GM11168 (cell line): ENCODE data around the gene GSTM2.

Source experiments
- in situ Hi-C: fragments of 300-500 bp; cut with MboI; formaldehyde crosslinking; loops from one replicate; pipeline ENCODE4 v1.12.0; 2022; ENCODE audit warnings: low sequenced_read_pairs; ENCODE audit not compliant: unreplicated experiment

Gene GSTM2

DNA sequence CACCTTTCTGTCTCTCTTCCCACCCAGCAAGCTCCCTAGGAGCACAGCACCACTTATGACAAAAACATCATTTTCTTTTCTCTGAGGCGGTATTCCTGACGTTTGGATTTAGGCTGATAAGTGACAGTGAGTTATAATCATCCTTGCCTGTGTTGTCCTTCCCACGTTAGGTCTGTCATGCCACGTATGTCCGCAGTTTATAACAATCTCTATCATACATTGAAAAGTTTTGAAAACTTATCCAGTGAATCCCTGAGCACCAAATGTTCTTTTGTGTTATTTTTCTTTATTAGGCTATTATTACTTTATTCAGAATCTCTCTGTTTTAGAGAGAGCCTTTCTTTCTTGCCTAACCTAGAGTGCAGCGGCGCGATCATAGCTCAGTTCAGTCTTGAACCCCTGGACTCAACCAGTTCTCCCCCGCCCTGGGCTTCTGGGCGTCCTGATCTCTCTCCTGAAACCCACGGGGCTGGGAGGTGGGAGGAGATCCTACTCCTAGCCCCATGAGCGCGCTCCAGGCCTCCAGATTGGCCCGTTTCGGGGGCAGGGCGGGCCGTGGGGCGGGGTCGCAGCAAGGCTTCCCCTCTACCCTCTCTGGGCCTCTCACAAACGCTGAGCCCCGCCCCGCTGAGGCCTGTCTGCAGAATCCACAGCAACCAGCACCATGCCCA is at the start of gene GSTM2:
GSTM2 (plus strand) TSS at position 606 of the 671 bp plus-strand sequence; CDS start at position 665, 59 bp downstream.
- in situ Hi-C loops: loop anchor here (10.0 kb wide), 1 partner anchor 47 kb away; the partner anchor contains the start of gene GSTM5

DNA sequence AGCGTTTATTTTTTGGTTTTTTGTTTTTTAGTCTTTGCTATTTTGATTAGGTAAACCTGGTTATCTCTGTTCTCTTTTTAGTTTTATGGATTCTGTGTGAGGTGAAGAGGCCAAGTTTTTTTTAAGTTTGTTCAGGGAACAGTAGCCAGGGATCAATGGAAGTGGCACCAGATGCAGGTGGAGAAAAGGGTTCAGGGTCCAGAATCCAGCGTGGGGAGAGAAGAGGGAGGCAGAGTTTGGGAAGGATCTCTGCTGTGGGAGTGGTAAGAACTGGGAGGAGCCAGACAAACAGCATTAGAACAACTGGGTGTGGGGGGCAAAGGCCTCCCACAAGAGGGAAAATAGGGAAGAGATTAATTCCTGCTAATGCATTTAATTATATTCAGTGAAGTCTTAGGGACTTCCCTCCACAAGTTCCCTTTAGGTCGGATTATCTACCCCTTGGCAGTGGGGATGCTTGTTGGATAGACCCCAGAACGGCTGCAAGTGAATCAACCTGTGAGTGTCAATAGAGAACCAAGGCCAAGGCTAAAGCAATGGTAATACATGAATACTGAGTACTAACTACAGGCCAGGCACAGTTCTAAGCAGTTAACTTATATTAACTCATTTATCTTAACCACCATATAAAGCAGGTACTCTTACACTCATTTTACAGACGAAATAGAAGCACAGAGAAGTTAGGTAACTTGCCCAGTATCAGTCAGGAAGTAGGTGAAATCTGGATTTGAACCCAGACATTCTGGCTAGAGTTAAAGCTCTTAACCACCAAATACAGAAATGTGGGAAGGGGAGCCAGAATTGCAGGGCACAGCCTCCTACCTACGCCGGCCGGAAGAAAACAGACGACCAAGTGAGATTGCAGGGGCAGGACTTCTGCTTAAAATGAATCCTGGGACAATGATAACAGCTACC is 48.9 kb upstream of the GSTM2 start:
- in situ Hi-C loops: no loop called here

DNA sequence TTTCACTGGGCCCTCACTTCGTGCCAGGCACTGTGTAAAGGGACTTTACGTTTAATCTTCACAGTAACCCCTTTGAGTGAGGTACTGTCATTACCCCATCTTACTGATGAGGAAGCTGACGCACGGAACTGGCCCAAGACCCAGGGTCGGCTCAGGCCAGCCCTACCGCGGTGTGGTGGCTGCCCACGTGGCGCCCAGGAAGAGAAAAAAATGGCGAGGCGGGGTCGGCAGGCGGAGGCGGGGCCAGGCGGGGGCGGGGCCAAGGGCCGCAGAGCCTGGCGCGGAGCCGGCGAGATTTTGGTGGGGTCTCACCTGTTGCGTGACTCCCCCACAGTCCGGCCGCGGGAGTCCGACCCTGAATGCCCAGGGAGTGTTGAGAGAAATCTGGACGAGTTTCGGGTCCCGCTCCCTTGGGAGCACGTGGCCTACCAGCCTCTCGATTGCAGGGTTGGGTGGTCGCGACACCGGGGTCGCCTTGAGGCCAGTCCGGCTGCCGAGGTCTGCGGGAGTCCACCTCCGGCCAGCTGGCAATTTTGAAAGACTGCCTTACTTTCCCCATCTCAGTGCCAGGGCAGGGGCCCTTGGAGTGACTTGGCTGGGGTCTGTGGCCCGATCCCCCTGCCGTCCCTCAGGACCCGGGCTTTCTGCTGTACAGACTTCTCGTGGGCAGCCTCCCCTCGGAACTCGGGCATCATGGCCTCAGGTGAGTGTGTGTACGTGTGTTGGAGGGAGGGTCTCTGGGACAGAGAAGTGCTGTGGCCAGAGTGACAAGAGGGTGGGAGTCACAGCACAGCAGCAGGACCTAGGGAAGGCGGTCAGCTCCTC is 48.1 kb upstream of the GSTM2 start, which contains the start of the genes AMPD2 and GNAT2:
AMPD2 (plus strand) TSS at position 262 of the 825 bp plus-strand sequence. CDS start 1,339 bp downstream, outside the sequence.
GNAT2 (minus strand) TSS at position 41 of the 825 bp plus-strand sequence. CDS start 6,746 bp downstream, outside the sequence.
- in situ Hi-C loops: no loop called here

DNA sequence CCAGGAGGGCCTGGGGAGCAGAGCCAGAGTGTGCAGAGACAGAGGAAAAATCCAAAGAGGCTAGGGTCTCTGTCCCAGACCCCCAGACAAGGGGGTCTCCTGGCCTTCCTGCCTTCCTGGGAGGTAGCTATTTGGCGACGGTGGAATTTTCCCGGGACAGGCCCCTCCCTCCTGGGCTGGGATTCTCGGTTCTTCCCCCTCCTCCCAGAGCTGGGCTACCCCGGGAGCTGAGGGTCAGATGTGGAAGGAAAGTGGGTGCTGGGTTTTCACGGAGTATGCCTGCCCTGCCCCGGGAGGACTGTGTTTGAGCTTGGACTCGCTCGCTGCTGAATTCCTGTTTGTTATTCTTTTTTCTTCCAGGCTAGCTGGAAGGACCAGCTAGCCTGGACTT is 47.5 kb upstream of the GSTM2 start:
- in situ Hi-C loops: no loop called here

DNA sequence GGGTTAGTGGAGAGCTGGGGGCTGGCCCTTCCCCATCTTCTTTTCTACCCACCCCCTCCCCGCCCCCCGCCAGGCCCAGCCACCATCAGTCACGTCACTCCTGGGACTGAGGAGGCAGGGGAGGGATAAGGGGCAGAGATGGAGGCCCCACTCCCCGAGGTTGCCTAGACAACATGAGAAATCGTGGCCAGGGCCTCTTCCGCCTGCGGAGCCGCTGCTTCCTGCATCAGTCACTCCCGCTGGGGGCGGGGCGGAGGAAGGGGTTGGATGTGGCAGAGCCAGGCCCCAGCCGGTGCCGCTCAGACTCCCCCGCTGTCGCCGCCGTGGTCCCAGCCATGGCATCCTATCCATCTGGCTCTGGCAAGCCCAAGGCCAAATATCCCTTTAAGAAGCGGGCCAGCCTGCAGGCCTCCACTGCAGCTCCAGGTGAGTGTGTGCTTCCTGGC is 47.0 kb upstream of the GSTM2 start:
- in situ Hi-C loops: no loop called here

DNA sequence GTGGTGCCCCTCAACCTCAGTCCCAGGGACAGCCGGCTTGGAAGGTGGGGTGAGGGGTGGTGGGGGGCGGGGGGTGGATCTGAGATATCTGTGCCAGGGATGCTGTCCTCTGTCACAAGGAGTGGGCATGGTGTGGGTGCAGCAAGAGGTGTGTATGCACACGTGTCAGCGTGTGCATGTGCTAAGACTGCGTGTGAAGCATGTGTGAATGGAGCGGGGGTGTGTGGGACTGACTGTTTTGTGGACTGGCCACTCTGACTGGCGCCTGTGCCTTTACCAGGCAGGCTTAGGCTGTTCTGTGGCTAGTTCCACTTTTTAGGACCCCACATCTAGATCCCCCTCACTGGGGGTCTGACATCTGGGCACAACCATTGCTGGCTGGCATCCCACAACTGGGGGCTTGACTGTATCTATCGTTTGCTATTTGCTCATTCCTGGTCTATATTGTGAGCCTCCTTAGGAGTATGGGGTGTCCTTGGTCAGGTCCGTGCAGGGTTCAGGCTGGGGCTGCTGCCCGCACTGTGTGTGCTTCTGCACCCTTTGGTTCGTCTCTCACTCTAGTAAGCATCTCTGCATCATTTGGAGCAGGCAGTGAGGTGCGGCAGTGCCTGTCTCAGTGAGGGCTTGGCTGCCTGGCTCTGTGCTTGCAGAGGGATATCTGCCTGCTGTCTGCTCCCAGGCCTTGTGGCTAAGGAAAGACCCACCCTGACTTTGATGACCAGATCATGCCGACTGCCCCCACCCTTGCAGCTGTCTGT is 46.3 kb upstream of the GSTM2 start:
- in situ Hi-C loops: no loop called here

DNA sequence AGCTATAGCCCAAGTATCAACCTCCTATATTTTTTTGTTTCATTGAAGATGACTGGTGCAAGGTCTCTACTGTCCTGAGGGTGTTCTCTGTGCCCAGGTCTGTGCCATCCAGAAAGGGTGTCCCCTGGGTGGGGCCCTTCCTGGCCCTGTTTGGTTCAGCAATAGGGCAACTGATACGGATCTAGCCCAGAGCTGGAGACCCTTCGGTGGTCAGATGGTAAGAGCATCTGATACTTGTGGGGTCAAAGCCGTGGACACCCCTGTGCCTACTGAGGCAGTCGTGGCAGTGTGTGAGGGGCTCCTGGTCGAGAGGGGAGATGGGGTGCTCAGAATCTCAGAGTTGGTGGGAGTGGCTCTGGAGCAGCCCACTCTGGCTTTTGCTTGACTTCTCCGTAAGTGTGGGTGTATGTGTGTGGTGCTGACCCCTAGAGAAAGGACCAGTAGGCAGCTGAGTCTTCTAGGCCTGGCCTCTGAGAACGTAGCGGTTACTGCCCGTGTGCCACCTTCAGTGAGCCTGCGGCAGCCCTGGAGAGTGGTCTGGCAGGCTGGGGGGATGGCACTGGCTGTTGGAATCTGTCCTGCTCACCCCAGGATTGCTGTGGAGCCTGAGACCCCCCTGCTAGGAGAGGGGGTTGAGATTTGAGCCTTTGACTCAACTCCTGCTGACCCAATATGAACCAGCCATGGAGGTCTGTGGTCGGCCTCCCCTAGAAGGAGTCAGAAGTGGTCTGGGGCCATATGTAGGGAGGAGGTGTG is 45.5 kb upstream of the GSTM2 start:
- in situ Hi-C loops: no loop called here

DNA sequence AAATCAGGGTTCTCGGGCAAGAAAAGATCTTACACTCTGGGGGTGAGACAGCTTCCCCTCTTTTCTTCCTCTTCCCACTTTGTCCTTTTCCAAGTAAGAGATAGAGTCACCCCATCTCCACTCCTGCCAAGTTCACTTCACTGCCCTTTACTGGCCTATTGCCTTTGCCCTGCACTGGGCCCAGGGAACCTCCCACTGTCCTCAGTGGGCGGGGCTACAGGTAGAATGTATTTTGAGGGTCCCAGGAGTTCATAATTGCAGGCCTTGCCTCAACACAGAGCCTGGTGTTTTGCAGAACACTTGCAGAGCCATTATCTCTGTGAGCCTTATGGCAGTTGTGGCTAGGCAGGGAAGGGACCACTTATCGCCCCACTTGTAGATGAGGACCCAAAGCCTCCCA is 45.0 kb upstream of the GSTM2 start:
- in situ Hi-C loops: no loop called here

DNA sequence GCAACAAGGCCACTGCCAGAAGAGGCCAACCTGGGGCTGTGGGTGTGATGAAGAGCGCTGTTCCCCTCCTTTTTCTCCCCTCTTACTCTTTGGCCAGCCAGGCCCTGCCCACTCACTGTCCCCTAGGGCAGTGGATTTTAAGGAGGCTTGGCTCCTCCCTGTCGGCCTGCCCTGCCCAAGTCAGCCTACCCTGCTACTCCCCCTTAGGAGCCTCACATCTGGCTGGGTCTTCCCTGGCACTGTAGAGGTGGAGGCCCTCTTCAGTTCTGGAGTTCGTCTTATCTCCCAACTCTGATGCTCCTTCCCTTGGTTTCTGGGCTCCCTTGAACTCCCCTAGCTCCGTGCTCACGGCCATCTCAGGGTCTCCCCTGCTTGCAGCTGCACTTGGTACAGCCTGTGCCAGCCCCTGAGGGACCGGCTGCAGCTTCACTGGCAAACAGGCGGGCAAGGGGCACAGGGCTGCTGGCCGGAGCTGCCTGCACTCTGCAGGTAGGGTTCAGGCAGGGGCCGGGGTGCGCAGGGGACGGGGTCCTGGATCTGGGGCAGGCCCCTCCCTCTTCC is 44.2 kb upstream of the GSTM2 start:
- in situ Hi-C loops: no loop called here

DNA sequence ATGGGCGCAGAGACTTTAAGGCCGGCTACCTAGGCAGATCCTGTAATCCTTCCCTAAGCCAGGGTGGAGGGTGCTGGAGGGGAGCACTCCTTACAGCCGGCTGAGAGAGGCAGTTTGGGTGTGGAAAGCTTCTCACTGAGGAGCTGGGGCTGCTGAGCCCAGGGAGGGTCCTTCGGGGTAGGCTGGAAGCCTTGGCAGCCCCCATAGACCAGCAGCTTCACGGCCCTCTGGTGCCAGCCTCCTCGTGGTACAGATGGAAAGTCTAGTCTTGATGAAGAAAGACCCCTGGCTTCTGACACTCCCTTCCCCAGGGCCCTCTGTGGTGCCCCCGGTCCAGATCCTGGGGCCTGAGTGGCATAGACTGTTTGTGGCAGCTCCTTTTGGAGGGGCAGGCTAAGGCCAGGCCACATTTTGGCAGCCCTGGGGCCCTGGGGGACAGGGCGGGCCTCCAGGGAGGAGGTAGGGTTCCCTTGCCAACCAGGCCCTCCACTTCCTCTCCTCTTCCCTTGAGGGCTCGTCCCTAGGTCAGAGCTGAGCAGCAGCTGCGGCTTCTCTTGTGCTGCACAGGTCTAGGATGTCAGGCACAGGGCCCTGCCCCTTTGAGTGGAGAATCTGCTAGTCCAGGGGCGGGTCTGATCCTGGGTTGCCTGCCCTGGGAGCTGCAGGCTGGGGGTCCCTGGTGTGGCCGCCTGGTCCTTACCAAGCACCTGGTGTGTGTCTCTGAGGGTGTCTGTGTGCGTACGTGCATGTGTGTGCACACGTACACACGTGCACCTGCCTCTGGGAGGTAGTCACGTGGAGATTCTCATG is 43.5 kb upstream of the GSTM2 start:
- in situ Hi-C loops: no loop called here

DNA sequence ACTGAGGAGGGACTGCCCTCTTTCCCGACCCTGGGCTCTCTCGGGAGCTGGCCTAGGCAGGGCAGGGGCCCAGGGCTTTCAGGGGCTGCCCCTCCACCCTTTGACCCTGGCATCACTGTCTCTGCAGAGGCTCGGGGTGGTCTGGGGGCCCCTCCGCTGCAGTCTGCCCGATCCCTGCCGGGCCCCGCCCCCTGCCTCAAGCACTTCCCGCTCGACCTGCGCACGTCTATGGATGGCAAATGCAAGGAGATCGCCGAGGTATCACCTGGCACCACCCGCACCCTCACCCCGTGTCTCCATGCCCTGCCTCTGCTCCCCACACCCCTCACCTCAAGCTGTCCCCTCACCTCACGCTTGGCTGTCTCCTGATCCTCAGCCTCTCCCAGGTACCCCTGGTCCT is 42.7 kb upstream of the GSTM2 start:
- in situ Hi-C loops: no loop called here

DNA sequence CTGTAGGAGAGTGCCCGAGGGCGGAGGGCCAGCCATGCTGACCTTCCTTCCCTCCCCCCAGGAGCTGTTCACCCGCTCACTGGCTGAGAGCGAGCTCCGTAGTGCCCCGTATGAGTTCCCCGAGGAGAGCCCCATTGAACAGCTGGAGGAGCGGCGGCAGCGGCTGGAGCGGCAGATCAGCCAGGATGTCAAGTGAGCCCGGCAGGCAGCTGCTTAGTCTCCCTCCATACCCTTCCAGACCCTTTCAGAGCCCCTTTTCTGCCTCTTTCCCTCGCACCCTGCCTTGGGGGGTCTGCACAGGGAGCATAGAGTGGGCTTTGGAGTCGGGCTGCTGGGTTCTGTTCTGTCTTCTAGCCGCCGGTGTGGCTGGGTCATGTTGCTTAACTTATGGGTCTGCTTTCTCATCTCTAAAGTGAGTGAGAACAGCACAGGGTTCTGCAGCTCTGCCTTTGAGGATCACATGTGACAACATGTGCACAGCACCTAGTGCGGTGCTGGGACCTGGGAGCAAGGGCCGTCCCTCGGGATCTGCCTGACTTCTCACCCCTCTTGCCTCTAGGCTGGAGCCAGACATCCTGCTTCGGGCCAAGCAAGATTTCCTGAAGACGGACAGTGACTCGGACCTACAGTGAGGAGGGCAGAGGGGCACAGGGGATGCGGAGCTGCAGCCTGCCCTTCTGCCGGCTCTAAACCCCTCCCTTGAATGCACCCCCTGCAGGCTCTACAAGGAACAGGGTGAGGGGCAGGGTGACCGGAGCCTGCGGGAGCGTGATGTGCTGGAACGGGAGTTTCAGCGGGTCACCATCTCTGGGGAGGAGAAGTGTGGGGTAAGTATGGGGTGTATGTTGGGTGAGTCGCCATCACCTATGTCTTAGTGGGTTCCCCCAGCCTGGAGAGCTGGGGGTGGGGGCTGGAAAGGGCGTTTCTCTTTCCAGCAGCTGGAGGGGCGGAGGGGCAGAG is 42.0 kb upstream of the GSTM2 start:
- in situ Hi-C loops: no loop called here

DNA sequence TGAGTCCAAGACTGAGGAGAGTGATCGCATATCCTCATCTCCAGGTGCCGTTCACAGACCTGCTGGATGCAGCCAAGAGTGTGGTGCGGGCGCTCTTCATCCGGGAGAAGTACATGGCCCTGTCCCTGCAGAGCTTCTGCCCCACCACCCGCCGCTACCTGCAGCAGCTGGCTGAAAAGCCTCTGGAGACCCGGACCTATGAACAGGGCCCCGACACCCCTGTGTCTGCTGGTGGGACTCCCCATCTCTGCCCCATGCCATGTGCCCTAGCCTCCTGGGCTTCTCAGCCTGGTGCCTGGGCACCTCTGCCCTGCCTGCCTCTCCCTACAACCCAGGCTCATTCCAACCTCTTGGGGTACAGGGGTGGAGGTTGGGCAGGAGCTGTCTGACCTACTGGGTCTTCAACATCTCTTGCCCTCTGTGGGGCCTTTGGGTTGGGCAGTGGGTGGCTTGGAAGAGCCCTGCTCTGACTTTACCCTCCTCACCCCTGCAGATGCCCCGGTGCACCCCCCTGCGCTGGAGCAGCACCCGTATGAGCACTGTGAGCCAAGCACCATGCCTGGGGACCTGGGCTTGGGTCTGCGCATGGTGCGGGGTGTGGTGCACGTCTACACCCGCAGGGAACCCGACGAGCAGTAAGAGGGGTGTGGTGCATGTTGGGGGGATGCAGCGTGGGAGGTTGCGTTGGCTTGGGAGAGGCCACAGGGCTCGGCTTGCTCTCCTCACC is 41.0 kb upstream of the GSTM2 start:
- in situ Hi-C loops: no loop called here

DNA sequence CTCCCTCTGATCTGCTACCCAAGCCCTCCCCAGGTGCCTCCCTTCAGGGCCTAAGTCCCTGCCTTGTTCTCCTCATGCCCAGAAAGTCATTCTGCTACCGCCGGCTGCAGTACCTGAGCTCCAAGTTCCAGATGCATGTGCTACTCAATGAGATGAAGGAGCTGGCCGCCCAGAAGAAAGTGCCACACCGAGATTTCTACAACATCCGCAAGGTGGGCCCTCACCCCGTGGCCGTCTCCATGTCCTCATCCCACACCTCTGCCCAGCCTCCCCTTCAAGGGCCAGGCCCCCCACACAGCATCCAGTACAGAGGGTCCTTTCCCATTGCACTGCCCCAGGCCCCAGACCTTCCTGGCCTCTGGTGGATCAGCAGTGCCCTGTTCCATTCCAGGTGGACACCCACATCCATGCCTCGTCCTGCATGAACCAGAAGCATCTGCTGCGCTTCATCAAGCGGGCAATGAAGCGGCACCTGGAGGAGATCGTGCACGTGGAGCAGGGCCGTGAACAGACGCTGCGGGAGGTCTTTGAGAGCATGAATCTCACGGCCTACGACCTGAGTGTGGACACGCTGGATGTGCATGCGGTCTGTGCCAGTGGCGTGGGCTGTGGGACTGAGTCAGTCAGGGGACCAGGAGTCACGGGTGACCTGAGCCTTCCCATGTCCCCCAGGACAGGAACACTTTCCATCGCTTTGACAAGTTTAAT is 40.0 kb upstream of the GSTM2 start:
- in situ Hi-C loops: no loop called here

DNA sequence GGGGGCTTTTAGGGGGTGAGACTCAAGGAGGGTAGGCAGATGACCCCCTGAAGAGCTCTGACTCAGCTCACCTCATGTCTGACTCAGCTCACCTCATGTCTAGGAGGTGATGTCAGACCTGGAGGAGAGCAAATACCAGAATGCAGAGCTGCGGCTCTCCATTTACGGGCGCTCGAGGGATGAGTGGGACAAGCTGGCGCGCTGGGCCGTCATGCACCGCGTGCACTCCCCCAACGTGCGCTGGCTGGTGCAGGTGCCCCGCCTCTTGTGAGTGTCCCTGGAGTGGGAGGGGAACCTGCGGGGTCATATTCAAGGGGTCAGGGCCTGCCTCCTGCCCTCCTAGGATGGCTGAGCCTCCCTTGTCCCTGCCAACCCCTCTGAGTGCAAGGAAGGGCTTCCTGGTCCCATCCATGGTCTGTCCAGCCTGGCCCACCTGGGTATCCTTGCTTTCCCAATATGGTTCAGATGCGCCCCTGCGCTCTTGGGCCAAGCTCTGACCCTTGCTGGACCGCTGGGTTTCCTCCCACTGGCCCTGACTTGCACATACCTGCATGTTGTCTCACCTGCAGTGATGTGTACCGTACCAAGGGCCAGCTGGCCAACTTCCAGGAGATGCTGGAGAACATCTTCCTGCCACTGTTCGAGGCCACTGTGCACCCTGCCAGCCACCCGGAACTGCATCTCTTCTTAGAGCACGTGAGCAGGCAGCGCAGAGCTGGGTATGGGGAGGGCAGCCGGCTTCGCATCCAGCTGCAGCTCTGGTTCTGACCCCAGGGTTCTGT is 39.1 kb upstream of the GSTM2 start:
- in situ Hi-C loops: no loop called here
